Neural progenitor cell (in vitro differentiated cells): Measurements from ENCODE around the gene ATE1.

ENCODE experiments used
- EZH2 ChIP-seq: fragments of 200-600 bp; sonication (generic); IDR thresholded peaks from 2 replicates; pipeline ENCODE4 v1.6.1; 2017; ENCODE audit warnings: antibody characterized with exemption, mild to moderate bottlenecking, moderate library complexity
- TF ChIP-seq, protein P1 (sequence below): fragments of 200-600 bp; sonication (generic); IDR thresholded peaks from 2 replicates; pipeline ENCODE4 v1.5.1; 2017; ENCODE audit warnings: antibody characterized with exemption, mild to moderate bottlenecking

DNA sequence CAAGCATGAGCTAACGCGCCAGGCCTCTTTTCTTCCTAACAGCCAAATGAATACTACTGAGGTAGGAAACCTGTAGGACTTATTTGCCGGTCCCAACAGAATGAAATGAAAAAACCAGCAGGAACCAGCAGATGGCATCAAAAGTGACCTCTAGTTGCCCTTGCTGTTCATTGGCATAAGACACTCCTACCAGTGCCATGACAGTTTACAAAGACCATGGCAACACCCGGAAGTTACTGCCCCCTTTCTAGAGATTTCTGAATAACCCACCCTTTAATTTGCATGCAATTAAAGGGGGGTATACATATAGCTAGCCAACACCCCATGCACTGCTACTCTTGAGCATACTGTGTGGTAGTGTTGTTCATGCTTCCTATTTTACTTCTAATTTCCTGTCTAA is 65.2 kb downstream of the ATE1 start:
- TF ChIP-seq, protein P1, sequence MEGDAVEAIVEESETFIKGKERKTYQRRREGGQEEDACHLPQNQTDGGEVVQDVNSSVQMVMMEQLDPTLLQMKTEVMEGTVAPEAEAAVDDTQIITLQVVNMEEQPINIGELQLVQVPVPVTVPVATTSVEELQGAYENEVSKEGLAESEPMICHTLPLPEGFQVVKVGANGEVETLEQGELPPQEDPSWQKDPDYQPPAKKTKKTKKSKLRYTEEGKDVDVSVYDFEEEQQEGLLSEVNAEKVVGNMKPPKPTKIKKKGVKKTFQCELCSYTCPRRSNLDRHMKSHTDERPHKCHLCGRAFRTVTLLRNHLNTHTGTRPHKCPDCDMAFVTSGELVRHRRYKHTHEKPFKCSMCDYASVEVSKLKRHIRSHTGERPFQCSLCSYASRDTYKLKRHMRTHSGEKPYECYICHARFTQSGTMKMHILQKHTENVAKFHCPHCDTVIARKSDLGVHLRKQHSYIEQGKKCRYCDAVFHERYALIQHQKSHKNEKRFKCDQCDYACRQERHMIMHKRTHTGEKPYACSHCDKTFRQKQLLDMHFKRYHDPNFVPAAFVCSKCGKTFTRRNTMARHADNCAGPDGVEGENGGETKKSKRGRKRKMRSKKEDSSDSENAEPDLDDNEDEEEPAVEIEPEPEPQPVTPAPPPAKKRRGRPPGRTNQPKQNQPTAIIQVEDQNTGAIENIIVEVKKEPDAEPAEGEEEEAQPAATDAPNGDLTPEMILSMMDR, result no peak
- no peak for TF ChIP-seq EZH2
